ENCODE measurements around the gene TBX19.

DNA sequence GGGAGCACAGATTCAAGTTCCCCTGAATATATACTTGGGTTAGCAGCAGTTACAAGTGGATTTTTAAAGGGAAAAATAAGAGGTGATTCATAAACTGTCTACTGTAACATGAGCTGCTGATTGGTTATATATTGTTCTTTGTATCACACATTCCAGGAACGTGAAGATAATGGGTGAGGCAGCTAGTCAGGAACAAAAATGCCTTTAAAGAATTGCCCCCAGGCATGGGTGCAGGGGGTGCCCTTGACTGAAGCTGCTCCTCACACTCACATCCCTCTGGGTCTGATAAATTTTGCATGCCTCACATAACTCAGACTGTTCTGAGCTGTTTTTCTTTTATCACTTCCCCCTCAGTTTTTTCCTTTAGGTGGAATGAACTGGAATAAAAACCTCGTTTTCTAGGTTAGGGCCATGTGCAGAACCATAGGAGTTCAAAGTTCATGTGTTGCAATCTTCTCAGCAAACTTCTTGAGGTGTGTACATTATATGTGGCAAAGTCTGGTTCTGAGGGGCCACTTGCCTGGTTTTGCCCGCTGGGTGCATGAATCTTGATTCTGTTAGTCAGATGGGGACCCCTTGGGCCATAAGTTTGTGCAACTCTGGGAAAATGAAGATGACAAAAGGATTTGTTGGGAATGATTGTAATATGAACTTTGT lies 21.1 kb downstream of the TBX19 start:
- no peak for TF ChIP-seq NKRF (conservative IDR thresholded peaks at IDR 0.05)
- no peak for TF ChIP-seq CREM (IDR thresholded peaks at IDR 0.05; ENCODE audit: low read depth)
- TF ChIP-seq, protein P1, sequence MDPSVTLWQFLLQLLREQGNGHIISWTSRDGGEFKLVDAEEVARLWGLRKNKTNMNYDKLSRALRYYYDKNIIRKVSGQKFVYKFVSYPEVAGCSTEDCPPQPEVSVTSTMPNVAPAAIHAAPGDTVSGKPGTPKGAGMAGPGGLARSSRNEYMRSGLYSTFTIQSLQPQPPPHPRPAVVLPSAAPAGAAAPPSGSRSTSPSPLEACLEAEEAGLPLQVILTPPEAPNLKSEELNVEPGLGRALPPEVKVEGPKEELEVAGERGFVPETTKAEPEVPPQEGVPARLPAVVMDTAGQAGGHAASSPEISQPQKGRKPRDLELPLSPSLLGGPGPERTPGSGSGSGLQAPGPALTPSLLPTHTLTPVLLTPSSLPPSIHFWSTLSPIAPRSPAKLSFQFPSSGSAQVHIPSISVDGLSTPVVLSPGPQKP (IDR thresholded peaks at IDR 0.05; ENCODE audit: low read depth, low read length): no peak
- no peak for TF ChIP-seq SMC3 (IDR thresholded peaks at IDR 0.05; ENCODE audit: borderline replicate concordance, low read length)
- no peak for TF ChIP-seq IRF3 (IDR thresholded peaks at IDR 0.05)
- no peak for TF ChIP-seq NR2C2 (IDR thresholded peaks at IDR 0.05; ENCODE audit: borderline replicate concordance, control insufficient read depth, insufficient read length, low read depth)
- TF ChIP-seq CTCF (IDR thresholded peaks at IDR 0.05 in 2 of 3, conservative IDR thresholded peaks at IDR 0.05 in 1 of 3; ENCODE audit: control insufficient read depth in 2 of 3, extremely low read depth in 1 of 3, insufficient read depth in 1 of 3, low read depth in 3 of 3, low read length in 3 of 3): no peak
- no peak for TF ChIP-seq TAF1 (IDR thresholded peaks at IDR 0.05; ENCODE audit: borderline replicate concordance, low read depth, low read length)
